Islet precursor cell (in vitro differentiated cells): Measurements from ENCODE around the gene TRIP10.
"Not testable (repeated sequence)": the region's sequence is repeated elsewhere in the genome, so short reads cannot be mapped to it uniquely, and the experiment has no call there.

Experiments used
- DNase-seq: peaks from one replicate; pipeline ENCODE4 v3.0.0-alpha.2; 2018

Gene TRIP10

GRCh38 chr19:6744381-6745301 is 5.2 kb downstream of the TRIP10 start:
- DNase-seq: peak; percentile 85

GRCh38 chr19:6745965-6746364 is 6.5 kb downstream of the TRIP10 start:
- DNase-seq: no peak

GRCh38 chr19:6748543-6748942 is 9.1 kb downstream of the TRIP10 start:
- DNase-seq: peak; percentile 27

GRCh38 chr19:6750062-6750461 is 10.6 kb downstream of the TRIP10 start:
- peak; percentile 51 for DNase-seq

- DNase-seq: no peak
Observed at GRCh38 chr19:6751189-6751588, 11.7 kb downstream of the TRIP10 start.

GRCh38 chr19:6752256-6753177 is 13.0 kb downstream of the TRIP10 start:
- peak; percentile 85 for DNase-seq

- peak; percentile 93 for DNase-seq
Observed at GRCh38 chr19:6753178-6754031, 13.9 kb downstream of the TRIP10 start.

- DNase-seq: no peak
Observed at GRCh38 chr19:6754136-6754535, 14.7 kb downstream of the TRIP10 start.

GRCh38 chr19:6754653-6755463 is 15.4 kb downstream of the TRIP10 start:
- DNase-seq: no peak

- no peak for DNase-seq
Observed at GRCh38 chr19:6760606-6761005, 21.1 kb downstream of the TRIP10 start.

GRCh38 chr19:6761053-6761676 is 21.7 kb downstream of the TRIP10 start:
- no peak for DNase-seq

GRCh38 chr19:6762253-6762797 is 22.8 kb downstream of the TRIP10 start:
- not testable (repeated sequence) for DNase-seq

GRCh38 chr19:6765738-6766356 is 26.4 kb downstream of the TRIP10 start:
- peak; percentile 98 for DNase-seq

- no peak for DNase-seq
Observed at GRCh38 chr19:6766357-6767080, 27.0 kb downstream of the TRIP10 start.

GRCh38 chr19:6767081-6767356 is 27.5 kb downstream of the TRIP10 start:
- no peak for DNase-seq

GRCh38 chr19:6767357-6768235 is 28.1 kb downstream of the TRIP10 start, which contains the start of gene SH2D3A:
Gene SH2D3A, minus strand, starts transcription at chr19:6767435. Its CDS starts 3,687 bp downstream, at chr19:6763748.
- peak; percentile 98 for DNase-seq

GRCh38 chr19:6768236-6768785 is 28.8 kb downstream of the TRIP10 start:
- no peak for DNase-seq

GRCh38 chr19:6769006-6769619 is 29.6 kb downstream of the TRIP10 start:
- peak; percentile 64 for DNase-seq
